IMR-90 (cell line): Measurements from ENCODE around the gene IGF2BP1. TPM values are rescaled to one million over a fixed set of nuclear protein-coding genes. Genes with fewer than 3 reads are reported as not detected.
A peak's percentile ranks its signal among the peaks of the same experiment; 100 is the strongest.

Source experiments
- ATAC-seq: fragments of 200-7000 bp; cut with Tn5 transposase; 2 replicates; pipeline ENCODE4 v1.9.1; 2020; ENCODE audit warnings: low read depth, mild to moderate bottlenecking, moderate library complexity
- BruUV-seq: library from RNA; stranded (reverse); fragments of 400-500 nt; replicated peaks from 2 replicates; lab custom pipeline; 2021; lab: Mats Ljungman, UMichigan
- CTCF ChIA-PET: fragments of 300-600 bp; formaldehyde crosslinking; extraction: SDS; loops from one replicate; lab custom pipeline; 2021; ENCODE audit warnings: antibody characterized with exemption; lab: Yijun Ruan, JAX
- POLR2A ChIA-PET: fragments of 300-600 bp; sonication (Branson Sonifier 250); formaldehyde crosslinking; loops from one replicate; lab custom pipeline; 2022; ENCODE audit warnings: antibody characterized with exemption; ENCODE audit not compliant: unreplicated experiment; lab: Charles Lee
- DNase-seq: peaks from one replicate; pipeline ENCODE4 v3.0.0; 2013
- H2AFZ ChIP-seq: replicated peaks from 2 replicates; pipeline ENCODE3; 2013; ENCODE audit warnings: low read length, mild to moderate bottlenecking; ENCODE audit not compliant: poor library complexity
- H2AK5ac ChIP-seq: 2 replicates; pipeline ENCODE4 v1.6.1; 2013; ENCODE audit warnings: low read depth, low read length, inconsistent platforms
- H2AK9ac ChIP-seq: replicated peaks from 2 replicates; pipeline ENCODE3; 2013; ENCODE audit warnings: mild to moderate bottlenecking, low read depth, low read length, moderate library complexity; ENCODE audit not compliant: poor library complexity
- H2BK120ac ChIP-seq: 2 replicates; pipeline ENCODE4 v1.6.1; 2013; ENCODE audit warnings: low read depth, low read length, inconsistent platforms
- H2BK15ac ChIP-seq: 3 replicates; pipeline ENCODE4 v1.6.1; 2013; ENCODE audit warnings: low read depth, low read length, inconsistent platforms
- H2BK20ac ChIP-seq: 2 replicates; pipeline ENCODE4 v1.6.1; 2013; ENCODE audit warnings: low read depth, mild to moderate bottlenecking, inconsistent platforms, low read length, moderate library complexity
- H2BK5ac ChIP-seq: 2 replicates; pipeline ENCODE4 v1.6.1; 2013; ENCODE audit warnings: mild to moderate bottlenecking, low read depth, low read length, inconsistent platforms; ENCODE audit not compliant: poor library complexity, severe bottlenecking
- H3K14ac ChIP-seq: replicated peaks from 2 replicates; pipeline ENCODE4 v1.6.1; 2013; ENCODE audit warnings: low read depth, low read length, inconsistent platforms
- H3K18ac ChIP-seq: 2 replicates; pipeline ENCODE4 v1.6.1; 2013; ENCODE audit warnings: low read depth, low read length, control low read depth
- H3K23ac ChIP-seq: 2 replicates; pipeline ENCODE4 v1.6.1; 2013; ENCODE audit warnings: low read depth, low read length, inconsistent platforms
- H3K27ac ChIP-seq: 2 replicates; pipeline ENCODE4 v1.5.1; 2013; ENCODE audit warnings: mild to moderate bottlenecking, control low read depth, low read length; ENCODE audit not compliant: insufficient read depth
- H3K27me3 ChIP-seq: 2 replicates; pipeline ENCODE4 v1.6.1; 2013; ENCODE audit warnings: low read length; ENCODE audit not compliant: control insufficient read depth, insufficient read depth
- H3K36me3 ChIP-seq: 2 replicates; pipeline ENCODE4 v1.6.1; 2013; ENCODE audit warnings: low read length, mixed read lengths; ENCODE audit not compliant: control insufficient read depth, insufficient read depth
- H3K4ac ChIP-seq: 2 replicates; pipeline ENCODE4 v1.6.1; 2013; ENCODE audit warnings: low read depth, low read length, inconsistent platforms
- H3K4me1 ChIP-seq: 2 replicates; pipeline ENCODE4 v1.6.1; 2013; ENCODE audit warnings: low read length, mixed read lengths; ENCODE audit not compliant: control insufficient read depth, insufficient read depth
- H3K4me2 ChIP-seq: 2 replicates; pipeline ENCODE4 v1.6.1; 2013; ENCODE audit warnings: low read depth, mild to moderate bottlenecking, control low read depth, low read length, moderate library complexity
- H3K4me3 ChIP-seq: 2 replicates; pipeline ENCODE4 v1.5.1; 2013; ENCODE audit warnings: low read depth, mild to moderate bottlenecking, control low read depth, low read length, moderate library complexity; ENCODE audit not compliant: insufficient read depth
- H3K56ac ChIP-seq: 2 replicates; pipeline ENCODE4 v1.6.1; 2013; ENCODE audit warnings: low read length, inconsistent platforms; ENCODE audit not compliant: insufficient read depth; ENCODE audit errors: extremely low read depth
- H3K79me1 ChIP-seq, 2 experiments: 2 replicates each; pipeline ENCODE4 v1.6.1; 2013; ENCODE audit warnings: low read length in 2 of 2, inconsistent platforms in 1 of 2, low read depth in 1 of 2
- H3K9ac ChIP-seq: 2 replicates; pipeline ENCODE4 v1.6.1; 2013; ENCODE audit warnings: low read depth, low read length, control low read depth
- H3K9me1 ChIP-seq: 2 replicates; pipeline ENCODE4 v1.6.1; 2013; ENCODE audit warnings: low read length, inconsistent platforms; ENCODE audit not compliant: insufficient read depth
- H3K9me3 ChIP-seq: 2 replicates; pipeline ENCODE4 v1.6.1; 2013; ENCODE audit warnings: low read length; ENCODE audit not compliant: control insufficient read depth, insufficient read depth
- H4K20me1 ChIP-seq: 2 replicates; pipeline ENCODE4 v1.6.1; 2013; ENCODE audit warnings: low read length, inconsistent platforms; ENCODE audit not compliant: insufficient read depth
- H4K5ac ChIP-seq: 2 replicates; pipeline ENCODE4 v1.6.1; 2013; ENCODE audit warnings: mild to moderate bottlenecking, low read depth, low read length, control low read depth
- H4K8ac ChIP-seq, 2 experiments: 2 replicates each; pipeline ENCODE4 v1.6.1; 2013; ENCODE audit warnings: low read depth in 2 of 2, low read length in 2 of 2, control low read depth in 1 of 2, inconsistent platforms in 1 of 2
- H4K91ac ChIP-seq: 2 replicates; pipeline ENCODE4 v1.6.1; 2013; ENCODE audit warnings: low read depth, low read length, inconsistent platforms; ENCODE audit not compliant: insufficient read depth
- BHLHE40 ChIP-seq: fragments of 150-350 bp; IDR thresholded peaks from 2 replicates; pipeline ENCODE4 v1.6.1; 2016; ENCODE audit warnings: mild to moderate bottlenecking, low read depth, low read length
- CEBPB ChIP-seq: IDR thresholded peaks from 2 replicates; pipeline ENCODE4 v1.6.1; 2012; ENCODE audit warnings: low read depth, low read length, improper control_type of control experiment
- FOS ChIP-seq: fragments of 150-350 bp; IDR thresholded peaks from 2 replicates; pipeline ENCODE4 v1.6.1; 2016; ENCODE audit warnings: low read depth, low read length
- MAFK ChIP-seq: IDR thresholded peaks from 2 replicates; pipeline ENCODE4 v1.6.1; 2012; ENCODE audit warnings: low read depth, low read length, improper control_type of control experiment
- MAZ ChIP-seq: IDR thresholded peaks from 2 replicates; pipeline ENCODE4 v1.6.1; 2012; ENCODE audit warnings: low read depth, mild to moderate bottlenecking, low read length, improper control_type of control experiment, moderate library complexity, borderline replicate concordance
- NFE2L2 ChIP-seq: fragments of 150-350 bp; IDR thresholded peaks from 2 replicates; pipeline ENCODE4 v1.6.1; 2016; ENCODE audit warnings: low read depth, mild to moderate bottlenecking, low read length
- RCOR1 ChIP-seq: IDR thresholded peaks from 2 replicates; pipeline ENCODE4 v1.6.1; 2012; ENCODE audit warnings: mild to moderate bottlenecking, low read length, improper control_type of control experiment; ENCODE audit not compliant: insufficient replicate concordance
- RFX5 ChIP-seq: IDR thresholded peaks from 2 replicates; pipeline ENCODE4 v1.8.0; 2012; ENCODE audit warnings: low read depth, mild to moderate bottlenecking, low read length, moderate library complexity
- SMC3 ChIP-seq: fragments of 150-350 bp; IDR thresholded peaks from 2 replicates; pipeline ENCODE4 v1.6.1; 2016; ENCODE audit warnings: low read depth, mild to moderate bottlenecking, antibody characterized with exemption, low read length, moderate library complexity
- WGBS, 2 experiments: methylation state at CpG; one replicate each; pipeline versions ENCODE4 v1.1.5 to v1.1.7; 2013; ENCODE audit warnings: missing lambda C conversion rate in 2 of 2; ENCODE audit not compliant: insufficient read length in 1 of 2; ENCODE audit errors: extremely low coverage in 2 of 2; 5-methylcytosine and 5-hydroxymethylcytosine counted together
- dilution Hi-C: fragments of 300-500 bp; cut with HindIII; formaldehyde crosslinking; loops from one replicate; pipeline ENCODE4 v1.14.3; 2018; ENCODE audit warnings: low sequenced_read_pairs; ENCODE audit not compliant: unreplicated experiment
- in situ Hi-C: fragments of 300-500 bp; cut with MboI; formaldehyde crosslinking; loops from 3 replicates; pipeline ENCODE4 v1.14.3; 2019; ENCODE audit warnings: low sequenced_read_pairs, inconsistent platforms, mixed read lengths
- intact Hi-C: fragments of 100-400 bp; cut with micrococcal nuclease; formaldehyde crosslinking; loops from 2 replicates; pipeline ENCODE4 v1.10.0; 2022
- polyA plus RNA-seq, 3 experiments: library from polyadenylated mRNA; depleted of rRNA; stranded (reverse); fragments of >200 nt; gene quantifications; 2 replicates each; pipeline ENCODE4 v1.2.3, GENCODE V29; 2012; ENCODE audit warnings: low replicate concordance in 1 of 3
- total RNA-seq: library from RNA; depleted of rRNA; stranded (reverse); fragments of >200 nt; gene quantifications from 2 replicates; pipeline ENCODE4 v1.2.3, GENCODE V29; 2012
- TF ChIP-seq, protein P1 (sequence below): fragments of 150-350 bp; IDR thresholded peaks from 2 replicates; pipeline ENCODE4 v1.6.1; 2017; ENCODE audit warnings: mild to moderate bottlenecking, antibody characterized with exemption, low read length, low read depth

Gene IGF2BP1
- total and polyA plus RNA-seq, 2 of the 4 experiments (the other 2 are of a cell fraction), result 10.2 to 13.1 TPM

DNA sequence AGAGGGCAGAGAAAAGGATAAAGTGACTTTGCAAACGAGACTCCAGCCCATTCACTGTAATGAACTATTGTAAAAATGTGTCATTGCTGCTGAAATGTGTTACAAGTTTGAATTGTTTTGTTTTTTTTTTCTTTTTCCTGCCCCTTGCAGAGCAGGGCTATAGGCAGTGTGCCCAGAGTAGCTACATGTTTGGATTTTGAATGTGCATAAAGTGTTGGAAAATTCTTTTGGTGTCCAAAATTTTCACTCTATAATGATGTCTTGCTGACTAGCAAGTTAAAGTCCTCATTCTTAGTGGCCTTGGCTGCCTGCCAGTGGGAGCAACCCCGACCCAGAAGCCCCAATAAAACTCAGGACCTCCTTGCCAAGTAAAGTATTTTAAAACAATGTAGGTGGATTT lies 66.5 kb downstream of the IGF2BP1 start (continued):
- no peak for TF ChIP-seq NFE2L2

DNA sequence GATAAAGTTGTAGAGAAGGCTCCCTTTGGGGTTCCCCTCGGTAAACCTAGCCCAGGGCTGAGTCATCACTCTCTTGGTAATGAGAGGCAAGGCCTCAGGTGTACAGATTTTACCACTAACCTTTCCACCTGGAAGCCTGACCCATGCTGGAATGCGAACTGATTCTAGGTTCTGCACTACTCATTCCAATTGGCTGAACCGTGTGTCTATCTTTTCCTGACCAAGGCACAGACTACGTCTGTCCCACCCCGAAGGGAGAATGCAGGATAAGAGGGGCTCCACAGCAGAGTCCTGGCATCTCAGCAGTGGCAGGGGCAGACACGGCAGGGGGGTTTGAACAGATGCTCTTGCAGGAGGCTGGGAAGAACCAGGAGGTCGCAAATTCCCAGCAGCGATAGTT lies 70.0 kb downstream of the IGF2BP1 start:
- CTCF ChIA-PET, result no interaction called here
- Histone ChIP-seq H4K91ac (no peak overlapping the region), H3K14ac (no peak overlapping the region), H3K4me2 (no peak overlapping the region), H3K27me3 (no peaks in the 10 kb centered on the region), H2BK20ac (no peak overlapping the region), H2AK5ac (peak overlapping the region; percentile 19; the same call in 1 of the 2 replicates), H2AFZ (no peak overlapping the region), H4K20me1 (no peaks in the 10 kb centered on the region), H3K9me3 (no peaks in the 10 kb centered on the region), H3K23ac (no peak overlapping the region), H3K79me1 (no peaks in the 10 kb centered on the region; a peak in 1 of 4 replicates), H3K56ac (no peak overlapping the region), H3K9me1 (peaks cover 4% of the 10 kb centered on the region), H2BK5ac (no peak overlapping the region), H3K18ac (no peak overlapping the region), H2BK15ac (no peak overlapping the region), H3K4ac (no peak overlapping the region), H4K8ac (no peak overlapping the region), H3K9ac (no peak overlapping the region), H3K36me3 (no peaks in the 10 kb centered on the region), H2BK120ac (no peak overlapping the region), H3K4me3 (no peak overlapping the region), H4K5ac (no peak overlapping the region), H3K27ac (no peak overlapping the region), H2AK9ac (no peak overlapping the region), H3K4me1 (peaks cover 2% of the 10 kb centered on the region)
- in situ Hi-C loops (no loop called here), dilution Hi-C loops (no loop called here), intact Hi-C loops (loop anchor here (10.0 kb wide), 1 partner anchor 118 kb away; no protein-coding TSS in a partner anchor)
- WGBS, 2 experiments, result 100% methylated on average over 1 of the region's 8 CpGs; no CpG with 5 or more reads in 1 of the 2 experiments
- ATAC-seq (no peak), DNase-seq (no peak)
- TF ChIP-seq BHLHE40, result no peak
- no peak for TF ChIP-seq RCOR1
- TF ChIP-seq CEBPB, result no peak
- no peak for TF ChIP-seq SMC3
- no peak for TF ChIP-seq FOS
- TF ChIP-seq MAZ, result no peak
- TF ChIP-seq, protein P1, sequence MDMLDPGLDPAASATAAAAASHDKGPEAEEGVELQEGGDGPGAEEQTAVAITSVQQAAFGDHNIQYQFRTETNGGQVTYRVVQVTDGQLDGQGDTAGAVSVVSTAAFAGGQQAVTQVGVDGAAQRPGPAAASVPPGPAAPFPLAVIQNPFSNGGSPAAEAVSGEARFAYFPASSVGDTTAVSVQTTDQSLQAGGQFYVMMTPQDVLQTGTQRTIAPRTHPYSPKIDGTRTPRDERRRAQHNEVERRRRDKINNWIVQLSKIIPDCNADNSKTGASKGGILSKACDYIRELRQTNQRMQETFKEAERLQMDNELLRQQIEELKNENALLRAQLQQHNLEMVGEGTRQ, result no peak
- TF ChIP-seq MAFK, result no peak
- no peak for TF ChIP-seq RFX5
- POLR2A ChIA-PET, result no interaction called here
- no TSS peak for BruUV-seq
